ENCODE data around the gene ARID3C. TPM values are rescaled to one million over a fixed set of nuclear protein-coding genes. Genes with fewer than 3 reads are reported as not detected.

ARID3C gene
- 0.51 TPM in 1 of 2 replicates, not detected in the other for total RNA-seq

GRCh38 chr9:34628656-34629490, at the start of gene ARID3C:
TSS of gene ARID3C (minus strand) at chr9:34629066. CDS start at chr9:34628014, 1,052 bp downstream.

GRCh38 chr9:34662526-34663302, 33.8 kb upstream of the ARID3C start, which contains the start of gene CCL27:
TSS of gene CCL27 (minus strand) at chr9:34662657. CDS start at chr9:34662633, 24 bp downstream.

GRCh38 chr9:34651876-34652601, 23.2 kb upstream of the ARID3C start, which contains the start of gene IL11RA:
TSS of gene IL11RA (plus strand) at chr9:34652185. CDS start at chr9:34655218, 3,033 bp downstream.

GRCh38 chr9:34646211-34647083, 17.6 kb upstream of the ARID3C start, which contains the start of gene GALT:
TSS of gene GALT (plus strand) at chr9:34646675. CDS start at chr9:34646705, 30 bp downstream.

GRCh38 chr9:34637356-34638137, 8.7 kb upstream of the ARID3C start, which contains the start of gene SIGMAR1:
TSS of gene SIGMAR1 (minus strand) at chr9:34637787. CDS start at chr9:34637697, 90 bp downstream.

GRCh38 chr9:34620061-34620994, 8.5 kb downstream of the ARID3C start, which contains the start of gene DCTN3:
TSS of gene DCTN3 (minus strand) at chr9:34620495. CDS start at chr9:34620464, 31 bp downstream.

GRCh38 chr9:34611811-34612787, 16.8 kb downstream of the ARID3C start, which contains the start of gene RPP25L:
TSS of gene RPP25L (minus strand) at chr9:34612097. CDS start at chr9:34611296, 801 bp downstream.

GRCh38 chr9:34589636-34590380, 39.1 kb downstream of the ARID3C start, which contains the start of gene CNTFR:
TSS of gene CNTFR (minus strand) at chr9:34589724. CDS start at chr9:34568981, 20,743 bp downstream.

Other genes starting within 250 kb of the ARID3C start
- 11.8 and 15.3 TPM in 2 replicates for gene FAM219A, start 170.5 kb downstream of the ARID3C start, total RNA-seq
- gene DNAI1, start 170.3 kb downstream of the ARID3C start, total RNA-seq: 0.25 TPM in 1 of 2 replicates, not detected in the other
- 0.65 TPM in 1 of 2 replicates, not detected in the other for gene ENHO, start 106.1 kb downstream of the ARID3C start, total RNA-seq
- not detected in 2 replicates for gene CNTFR, start 39.3 kb downstream of the ARID3C start, total RNA-seq
- 35.4 and 41.2 TPM in 2 replicates for gene RPP25L, start 17.0 kb downstream of the ARID3C start, total RNA-seq
- gene DCTN3, start 8.6 kb downstream of the ARID3C start, total RNA-seq: 85.2 and 97.2 TPM in 2 replicates
- 156 and 253 TPM in 2 replicates for gene SIGMAR1, start 8.7 kb upstream of the ARID3C start, total RNA-seq
- gene GALT, start 17.6 kb upstream of the ARID3C start, total RNA-seq: 25.4 and 51.0 TPM in 2 replicates
- 9.1 and 15.2 TPM in 2 replicates for gene IL11RA, start 23.1 kb upstream of the ARID3C start, total RNA-seq
- gene CCL27, start 33.6 kb upstream of the ARID3C start, total RNA-seq: 0.25 TPM in 1 of 2 replicates, not detected in the other
- gene CCL19, start 62.2 kb upstream of the ARID3C start, total RNA-seq: not detected in 2 replicates
- gene CCL21, start 81.1 kb upstream of the ARID3C start, total RNA-seq: not detected in 2 replicates